NCI-H187 (cell line): ENCODE measurements around the gene NEK6.

Experiments used
- DNase-seq, 2 experiments: peaks; one replicate each; lab custom pipeline; 2025; lab: John Stamatoyannopoulos, UW

Gene NEK6

DNA sequence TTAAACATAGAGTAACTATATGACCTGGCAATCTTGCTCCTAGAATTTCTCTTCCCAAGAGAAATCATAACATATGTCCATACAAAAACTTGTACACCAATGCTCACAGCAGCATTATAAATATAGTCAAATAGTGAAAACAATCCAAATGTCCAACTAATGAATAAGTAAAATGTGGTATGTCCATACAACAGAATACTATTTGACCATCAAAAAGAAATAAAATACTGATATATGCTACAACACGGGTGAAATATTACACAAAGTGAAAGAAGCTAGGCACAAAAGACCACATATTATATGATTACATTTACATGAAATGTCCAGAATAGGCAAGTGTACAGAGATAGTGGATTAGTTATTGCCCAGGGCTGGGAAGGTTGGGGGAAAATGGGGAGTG is 116.1 kb downstream of the NEK6 start:
- DNase-seq: no peak

DNA sequence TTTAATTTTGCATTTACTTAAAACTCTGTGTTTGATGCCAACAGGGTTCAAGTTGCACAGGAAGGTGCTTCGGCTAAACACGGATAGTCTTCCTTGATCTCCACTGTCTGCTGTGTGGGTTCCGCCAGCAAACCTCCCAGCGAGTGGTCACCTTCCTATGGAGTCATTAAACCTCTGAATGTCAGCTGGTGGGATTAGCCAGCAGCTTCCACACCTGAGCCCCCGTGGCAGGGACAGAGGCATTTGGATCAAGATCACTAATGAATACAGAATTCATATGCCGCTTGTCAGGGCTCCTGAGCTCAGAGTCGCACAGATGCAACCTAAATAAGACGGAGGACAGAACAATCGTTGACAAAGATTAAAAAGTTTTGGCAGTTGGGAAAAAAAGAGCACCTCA is 118.0 kb downstream of the NEK6 start:
- no peak for DNase-seq

DNA sequence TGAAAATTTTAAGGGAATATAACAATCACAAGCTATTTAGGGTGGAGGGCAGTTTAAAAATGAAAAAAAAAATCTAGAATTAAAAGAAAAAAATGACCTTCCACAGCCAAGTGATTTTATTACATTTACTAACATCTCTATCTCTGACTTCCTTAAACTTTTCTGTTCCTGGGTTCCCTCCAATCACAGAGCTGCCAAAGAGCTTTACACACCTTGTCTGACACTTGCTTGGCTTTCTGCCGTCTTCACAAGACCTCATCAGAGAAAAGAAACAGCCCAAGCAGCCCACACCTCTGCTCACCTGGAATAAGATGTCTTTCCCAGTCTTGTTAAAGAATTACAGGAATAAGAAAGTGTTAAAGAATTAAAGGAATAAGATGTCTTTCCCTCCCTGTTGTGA is 118.6 kb downstream of the NEK6 start:
- DNase-seq: no peak

- peak in 1 of 2 experiments; percentile 13 for DNase-seq
Observed at GRCh38 chr9:124377551-124378406, 120.0 kb downstream of the NEK6 start.

- no peak for DNase-seq
Observed at GRCh38 chr9:124381170-124381945, 123.6 kb downstream of the NEK6 start.

GRCh38 chr9:124384210-124384609 is 126.5 kb downstream of the NEK6 start:
- no peak for DNase-seq

DNA sequence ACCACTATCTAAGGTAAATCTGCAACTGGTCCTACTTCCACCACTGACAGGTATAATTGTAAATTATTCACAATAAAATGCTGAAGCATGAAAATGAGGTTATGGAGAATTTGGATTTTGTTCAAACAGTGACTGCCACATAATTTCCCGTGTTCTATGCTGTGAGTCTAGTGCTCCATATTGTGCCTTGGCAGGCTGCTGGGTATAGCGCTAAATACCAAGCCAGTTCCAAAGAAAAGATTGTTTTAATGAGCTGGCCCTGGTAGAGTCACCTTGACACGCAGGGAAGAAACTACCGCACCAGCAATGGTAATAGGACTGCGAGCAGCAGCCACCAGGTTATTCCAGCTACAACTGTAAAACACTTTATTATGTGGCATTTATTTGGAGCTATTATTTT is 127.1 kb downstream of the NEK6 start:
- no peak for DNase-seq

- no peak for DNase-seq
Observed at GRCh38 chr9:124385623-124386022, 127.9 kb downstream of the NEK6 start.

DNA sequence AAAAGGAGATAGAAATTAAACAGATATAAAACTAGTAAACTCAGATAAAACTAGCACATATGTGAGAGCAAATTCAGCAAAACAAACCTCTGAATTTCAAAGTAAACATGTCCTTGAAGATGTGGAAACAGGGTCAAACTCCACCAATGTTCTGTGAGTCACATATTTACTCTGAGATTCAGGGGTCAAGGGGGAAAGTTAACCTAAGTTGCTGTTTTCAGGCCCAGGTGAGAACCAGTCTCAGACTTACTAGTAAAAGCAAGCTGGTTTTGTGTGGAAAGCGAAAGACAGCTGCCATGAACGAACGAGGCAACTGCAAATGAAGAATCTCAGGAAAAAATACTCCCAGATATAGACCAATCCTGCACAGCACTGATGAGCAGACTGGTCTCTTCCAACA is 128.5 kb downstream of the NEK6 start:
- no peak for DNase-seq

DNA sequence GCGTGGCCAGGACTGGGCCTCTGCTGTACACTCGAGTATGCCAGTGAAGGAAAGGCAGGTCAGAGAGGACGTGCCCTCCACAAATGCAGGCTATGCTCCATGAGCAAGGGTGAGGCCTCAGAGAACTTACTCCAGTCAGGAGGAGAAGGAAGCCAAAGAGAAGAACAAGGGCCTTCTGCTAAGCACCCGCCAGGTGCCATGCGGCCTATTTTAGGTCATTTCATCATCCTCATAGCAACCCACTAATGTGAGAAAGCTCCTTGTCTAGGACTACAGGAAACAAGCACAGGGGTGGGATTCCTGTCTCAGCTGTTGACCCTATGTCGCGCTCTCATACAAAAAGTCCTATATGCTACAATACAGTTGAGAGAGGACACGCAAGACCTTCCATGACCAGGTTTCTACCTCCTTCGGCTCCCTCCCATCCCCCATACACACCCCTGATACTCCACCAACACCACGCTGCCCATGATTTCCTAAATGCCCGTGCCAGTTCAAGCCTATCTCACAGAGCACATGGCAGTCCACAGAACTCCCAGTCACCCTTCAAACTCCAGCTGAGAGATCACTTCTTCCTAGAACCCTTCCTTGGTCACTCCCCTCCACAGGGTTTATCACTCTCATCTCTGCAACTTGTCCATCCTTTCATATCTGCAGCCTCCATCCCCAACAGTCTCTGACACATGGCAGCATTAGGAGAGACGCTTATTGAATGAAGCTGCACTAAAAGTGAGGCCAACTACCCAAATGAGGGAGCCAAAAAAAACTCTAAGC is 130.7 kb downstream of the NEK6 start:
- no peak for DNase-seq

DNA sequence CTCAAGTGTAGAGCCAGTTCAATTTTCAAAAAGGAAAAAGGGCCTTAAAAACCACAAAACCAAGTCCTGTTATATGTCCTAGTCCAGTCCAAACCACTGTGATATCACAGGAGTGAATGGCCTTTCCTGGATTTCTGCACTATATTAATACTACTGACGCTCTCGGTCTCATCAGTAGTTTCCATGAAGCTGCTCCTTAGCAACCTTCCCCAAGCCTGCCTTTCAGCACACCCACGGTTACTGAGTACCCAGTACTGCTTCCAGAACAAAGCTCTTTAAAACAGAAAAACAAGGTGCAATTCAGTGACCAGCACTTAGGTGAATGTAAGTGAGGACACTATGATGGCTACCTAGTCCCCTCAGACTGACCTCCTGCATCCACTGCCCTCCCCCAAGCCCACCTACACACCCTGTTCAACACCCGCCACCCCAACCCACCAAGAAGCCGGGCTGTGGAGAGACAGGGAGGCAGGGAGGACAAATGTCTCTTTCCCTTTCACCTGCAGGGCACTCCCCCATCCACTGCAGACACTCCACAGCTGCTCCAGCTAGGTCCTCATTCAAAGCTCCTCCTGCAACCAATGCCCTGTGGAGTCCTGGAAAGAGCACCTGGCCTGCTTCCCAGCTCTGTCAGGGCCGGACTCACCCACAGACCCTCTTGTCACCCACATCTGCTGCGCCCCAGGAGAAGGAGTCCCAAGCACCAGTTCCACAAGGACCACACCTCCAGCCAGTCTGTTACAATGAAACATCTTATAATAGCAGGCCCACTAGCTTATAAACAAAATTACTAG is 131.6 kb downstream of the NEK6 start:
- no peak for DNase-seq

GRCh38 chr9:124390794-124391658 is 133.3 kb downstream of the NEK6 start:
- no peak for DNase-seq

- DNase-seq: no peak
Observed at GRCh38 chr9:124392254-124392870, 134.6 kb downstream of the NEK6 start.

DNA sequence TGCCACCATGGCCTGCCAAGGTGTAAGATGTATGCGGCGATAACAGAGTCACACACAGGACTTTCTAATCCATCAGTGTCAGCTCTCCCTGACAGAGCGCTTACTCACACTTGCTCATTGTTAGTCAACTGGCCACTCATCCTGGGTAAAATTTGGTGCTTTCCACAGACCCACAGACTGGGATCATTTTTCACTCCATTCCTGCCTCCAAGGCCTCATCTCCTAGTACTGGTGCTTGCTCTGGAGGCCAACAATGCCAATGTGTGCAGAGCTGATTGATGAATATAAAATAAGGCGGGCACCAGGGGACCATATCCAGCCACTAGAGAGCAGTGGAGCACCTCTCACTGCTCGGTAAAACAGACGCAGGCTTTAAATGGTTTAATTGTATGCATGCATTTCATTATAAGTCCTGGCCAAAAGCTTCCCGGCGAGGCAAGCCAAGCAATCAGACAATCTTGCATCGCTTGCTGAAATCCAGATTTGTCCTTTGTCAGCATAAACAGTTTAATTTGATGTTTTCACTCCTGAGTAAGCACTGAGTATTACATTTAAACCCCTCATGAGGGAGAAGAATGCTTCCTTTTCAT is 135.2 kb downstream of the NEK6 start:
- no peak for DNase-seq

GRCh38 chr9:124394167-124394566 is 136.4 kb downstream of the NEK6 start:
- DNase-seq: no peak

DNA sequence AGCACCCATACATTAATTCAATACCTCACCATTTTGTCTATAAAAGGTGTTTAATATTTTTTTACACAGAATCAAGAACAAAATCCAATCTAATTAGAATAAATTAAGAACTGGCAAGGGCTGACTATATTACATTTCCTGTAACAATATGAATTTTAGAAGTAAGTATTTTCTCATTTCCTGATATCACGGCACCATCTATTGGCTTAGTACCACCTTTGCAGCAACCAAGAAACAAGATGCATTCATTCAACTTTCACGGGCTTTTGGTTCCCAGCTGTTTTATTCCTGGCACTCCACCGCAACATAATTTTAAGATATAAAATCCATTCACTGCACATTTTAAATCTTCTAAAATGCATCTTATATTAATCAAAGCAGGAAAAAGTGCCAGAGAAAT is 136.8 kb downstream of the NEK6 start:
- DNase-seq: no peak

DNA sequence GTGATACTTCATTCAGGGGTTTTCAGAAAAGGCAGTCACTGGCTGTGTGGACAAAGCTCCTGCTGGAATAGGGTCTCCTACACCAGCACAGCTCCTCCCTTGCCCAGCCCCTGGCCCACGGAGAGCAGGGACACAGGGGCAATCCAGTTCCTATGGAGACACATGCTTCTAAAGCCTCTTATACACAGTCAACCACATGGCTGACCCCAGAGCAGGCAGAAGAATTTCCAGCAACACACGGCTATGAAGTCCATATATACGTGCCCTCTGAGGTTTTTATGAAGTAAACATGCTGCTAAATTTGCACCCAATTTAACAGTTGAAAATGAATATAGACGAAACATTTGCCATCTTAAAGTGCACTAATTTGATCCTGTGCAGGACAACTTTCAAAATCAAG is 138.1 kb downstream of the NEK6 start:
- DNase-seq: no peak

- no peak for DNase-seq
Observed at GRCh38 chr9:124398191-124398935, 140.6 kb downstream of the NEK6 start.

GRCh38 chr9:124399323-124399967 is 141.7 kb downstream of the NEK6 start:
- no peak for DNase-seq
